PC-3 (cell line): ENCODE measurements around the gene KRI1. TPM values are rescaled to one million over a fixed set of nuclear protein-coding genes. Genes with fewer than 3 reads are reported as not detected.

Experiments used
- ATAC-seq: fragments of 200-7000 bp; cut with Tn5 transposase; 2 replicates; pipeline ENCODE4 v1.9.1; 2020; ENCODE audit warnings: mild to moderate bottlenecking, moderate library complexity
- BruUV-seq: library from RNA; stranded (reverse); fragments of 400-500 nt; replicated peaks from 2 replicates; lab custom pipeline; 2021; lab: Mats Ljungman, UMichigan
- CTCF ChIA-PET: fragments of 300-600 bp; sonication (Branson Sonifier 250); formaldehyde crosslinking; loops from one replicate; lab custom pipeline; 2022; ENCODE audit warnings: antibody characterized with exemption; lab: Charles Lee
- POLR2A ChIA-PET: fragments of 300-600 bp; sonication (Branson Sonifier 250); formaldehyde crosslinking; loops from one replicate; lab custom pipeline; 2022; ENCODE audit warnings: antibody characterized with exemption; ENCODE audit not compliant: unreplicated experiment; lab: Charles Lee
- DNase-seq: peaks from one replicate; pipeline ENCODE4 v3.0.0-alpha.2; 2015
- H2AFZ ChIP-seq: fragments of 300-600 bp; sonication (generic); 2 replicates; pipeline ENCODE4 v1.6.0; 2016; ENCODE audit warnings: antibody characterized with exemption, low read length
- H3F3A ChIP-seq: fragments of 300-600 bp; sonication (generic); one replicate; pipeline ENCODE4 v1.6.0; 2017; ENCODE audit warnings: antibody characterized with exemption, low read length, control low read depth, mild to moderate bottlenecking; ENCODE audit not compliant: unreplicated experiment
- H3K27ac ChIP-seq: fragments of 300-600 bp; sonication (generic); 2 replicates; pipeline ENCODE4 v1.5.1; 2016; ENCODE audit warnings: mild to moderate bottlenecking, low read length
- H3K27me3 ChIP-seq: fragments of 300-600 bp; sonication (generic); 2 replicates; pipeline ENCODE4 v1.6.1; 2016; ENCODE audit warnings: low read length, mixed read lengths
- H3K36me3 ChIP-seq: fragments of 300-600 bp; sonication (generic); 2 replicates; pipeline ENCODE4 v1.6.1; 2016; ENCODE audit warnings: low read depth, mixed run types, low read length, mixed read lengths
- H3K4me1 ChIP-seq: fragments of 300-600 bp; sonication (generic); 2 replicates; pipeline ENCODE4 v1.5.1; 2016; ENCODE audit warnings: low read length; ENCODE audit not compliant: insufficient read depth
- H3K4me2 ChIP-seq: fragments of 300-600 bp; sonication (generic); 2 replicates; pipeline ENCODE4 v1.6.0; 2016; ENCODE audit warnings: low read length
- H3K4me3 ChIP-seq: fragments of 300-600 bp; sonication (generic); 2 replicates; pipeline ENCODE4 v1.5.1; 2016; ENCODE audit warnings: mild to moderate bottlenecking, low read length, mixed read lengths
- H3K79me2 ChIP-seq: fragments of 300-600 bp; sonication (generic); 2 replicates; pipeline ENCODE4 v1.6.1; 2017; ENCODE audit warnings: low read length, mixed read lengths
- H3K9ac ChIP-seq: fragments of 300-600 bp; sonication (generic); 2 replicates; pipeline ENCODE4 v1.6.0; 2016; ENCODE audit warnings: mild to moderate bottlenecking, low read length
- H3K9me2 ChIP-seq: fragments of 300-600 bp; sonication (generic); replicated peaks from 2 replicates; pipeline ENCODE4 v1.6.1; 2016; ENCODE audit warnings: mixed run types, low read length, mixed read lengths
- H3K9me3 ChIP-seq: fragments of 300-600 bp; sonication (generic); 2 replicates; pipeline ENCODE4 v1.6.1; 2016; ENCODE audit warnings: low read length, mixed read lengths
- H4K20me1 ChIP-seq: fragments of 300-600 bp; sonication (generic); 2 replicates; pipeline ENCODE4 v1.6.1; 2016; ENCODE audit warnings: low read length, mixed read lengths
- EZH2 ChIP-seq: fragments of 300-600 bp; sonication (generic); IDR thresholded peaks from one replicate; pipeline ENCODE4 v1.6.1; 2017; ENCODE audit warnings: antibody characterized with exemption, mild to moderate bottlenecking, low read length; ENCODE audit not compliant: unreplicated experiment
- EZH2phosphoT487 ChIP-seq: fragments of 300-600 bp; sonication (generic); IDR thresholded peaks from 2 replicates; pipeline ENCODE4 v1.6.1; 2018; ENCODE audit warnings: mild to moderate bottlenecking, antibody characterized with exemption, low read length, borderline replicate concordance
- intact Hi-C: fragments of 100-400 bp; cut with micrococcal nuclease; formaldehyde crosslinking; loops from 2 replicates; pipeline ENCODE4 v1.9.0; 2023
- total RNA-seq: library from RNA; depleted of rRNA; stranded (reverse); fragments of >200 nt; gene quantifications from 2 replicates; pipeline ENCODE4 v1.2.3, GENCODE V29; 2014
- TF ChIP-seq, protein P1 (sequence below): fragments of 300-600 bp; sonication (generic); conservative IDR thresholded peaks from 2 replicates; pipeline ENCODE4 v1.5.1; 2017; ENCODE audit warnings: antibody characterized with exemption, low read depth, mild to moderate bottlenecking, low read length

The KRI1 gene
- total RNA-seq, 1 experiment from 2014 or later: 72.6 TPM

DNA sequence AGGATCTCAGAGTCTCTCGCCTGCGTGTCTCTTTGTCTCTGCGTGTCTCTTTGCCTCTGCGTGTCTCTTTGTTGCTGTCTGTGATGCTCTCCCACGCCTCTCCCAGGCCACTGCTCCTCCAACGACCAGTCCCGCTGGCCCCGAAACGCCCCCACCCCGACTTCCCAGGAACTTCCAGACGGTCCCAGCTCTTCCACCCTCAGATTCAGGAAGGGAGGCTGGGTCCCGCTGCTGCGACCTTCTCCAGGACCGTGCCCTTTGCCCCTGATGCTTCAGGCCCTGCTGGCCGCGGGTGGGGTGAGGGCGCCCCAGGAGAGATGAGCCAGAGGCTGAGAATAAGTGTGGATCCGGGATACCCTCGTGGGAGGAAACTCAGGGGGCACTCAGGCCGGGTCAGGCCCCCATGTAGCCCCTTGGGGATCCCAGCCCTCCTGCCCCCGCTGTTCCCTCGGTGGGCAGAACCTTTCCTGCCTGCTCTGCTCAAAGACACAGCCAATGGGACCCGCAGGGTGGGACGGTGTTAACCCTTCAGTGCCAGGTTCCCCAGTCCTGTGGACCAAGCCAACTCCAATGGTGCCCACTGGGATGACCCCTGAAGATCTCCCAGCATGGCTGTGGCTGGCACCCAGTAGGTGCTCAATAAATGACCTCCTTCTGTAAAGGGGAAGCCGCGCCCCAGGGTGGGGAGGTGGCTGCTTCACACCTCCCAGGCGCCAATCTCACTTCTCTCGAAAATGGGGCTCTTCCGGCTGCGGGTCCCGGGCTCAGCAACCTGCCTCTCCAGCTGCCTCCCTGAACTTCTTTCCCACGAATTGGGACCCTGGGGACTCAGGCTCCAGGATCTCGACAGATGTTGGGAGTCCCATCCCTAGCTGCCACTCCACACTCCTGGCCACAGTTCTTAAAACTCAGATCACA is 47.1 kb downstream of the KRI1 start:
- ChIA-PET POLR2A (interaction anchor here (0.6 kb wide), 1 partner anchor 9 kb away, joined by 5 read pairs; no protein-coding TSS in a partner anchor), CTCF (no interaction called here)
- H3K4me2 ChIP-seq: peak overlapping the region; percentile 90
- peak overlapping the region; percentile 85 for H2AFZ ChIP-seq
- ATAC-seq (no peak), DNase-seq (no peak)
- BruUV-seq: no TSS peak
- intact Hi-C loops: no loop called here
- no peak overlapping the region for H3K9ac ChIP-seq
- no peaks in the 10 kb centered on the region for H3F3A ChIP-seq
- TF ChIP-seq, protein P1, sequence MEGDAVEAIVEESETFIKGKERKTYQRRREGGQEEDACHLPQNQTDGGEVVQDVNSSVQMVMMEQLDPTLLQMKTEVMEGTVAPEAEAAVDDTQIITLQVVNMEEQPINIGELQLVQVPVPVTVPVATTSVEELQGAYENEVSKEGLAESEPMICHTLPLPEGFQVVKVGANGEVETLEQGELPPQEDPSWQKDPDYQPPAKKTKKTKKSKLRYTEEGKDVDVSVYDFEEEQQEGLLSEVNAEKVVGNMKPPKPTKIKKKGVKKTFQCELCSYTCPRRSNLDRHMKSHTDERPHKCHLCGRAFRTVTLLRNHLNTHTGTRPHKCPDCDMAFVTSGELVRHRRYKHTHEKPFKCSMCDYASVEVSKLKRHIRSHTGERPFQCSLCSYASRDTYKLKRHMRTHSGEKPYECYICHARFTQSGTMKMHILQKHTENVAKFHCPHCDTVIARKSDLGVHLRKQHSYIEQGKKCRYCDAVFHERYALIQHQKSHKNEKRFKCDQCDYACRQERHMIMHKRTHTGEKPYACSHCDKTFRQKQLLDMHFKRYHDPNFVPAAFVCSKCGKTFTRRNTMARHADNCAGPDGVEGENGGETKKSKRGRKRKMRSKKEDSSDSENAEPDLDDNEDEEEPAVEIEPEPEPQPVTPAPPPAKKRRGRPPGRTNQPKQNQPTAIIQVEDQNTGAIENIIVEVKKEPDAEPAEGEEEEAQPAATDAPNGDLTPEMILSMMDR: no peak
- TF ChIP-seq EZH2phosphoT487 (no peak), EZH2 (no peak)
- peak overlapping the region; percentile 68; the same call in 1 of the 2 replicates for H3K4me3 ChIP-seq
- H3K36me3 ChIP-seq: no peaks in the 10 kb centered on the region
- no peaks in the 10 kb centered on the region for H3K79me2 ChIP-seq
- no peak overlapping the region for H3K27ac ChIP-seq
- H3K4me1 ChIP-seq: peaks cover 13% of the 10 kb centered on the region; the same call in 1 of the 2 replicates
- H3K27me3 ChIP-seq: no peaks in the 10 kb centered on the region
- H3K9me2 ChIP-seq: no peaks in the 10 kb centered on the region
- H4K20me1 ChIP-seq: no peaks in the 10 kb centered on the region
- H3K9me3 ChIP-seq: no peaks in the 10 kb centered on the region

DNA sequence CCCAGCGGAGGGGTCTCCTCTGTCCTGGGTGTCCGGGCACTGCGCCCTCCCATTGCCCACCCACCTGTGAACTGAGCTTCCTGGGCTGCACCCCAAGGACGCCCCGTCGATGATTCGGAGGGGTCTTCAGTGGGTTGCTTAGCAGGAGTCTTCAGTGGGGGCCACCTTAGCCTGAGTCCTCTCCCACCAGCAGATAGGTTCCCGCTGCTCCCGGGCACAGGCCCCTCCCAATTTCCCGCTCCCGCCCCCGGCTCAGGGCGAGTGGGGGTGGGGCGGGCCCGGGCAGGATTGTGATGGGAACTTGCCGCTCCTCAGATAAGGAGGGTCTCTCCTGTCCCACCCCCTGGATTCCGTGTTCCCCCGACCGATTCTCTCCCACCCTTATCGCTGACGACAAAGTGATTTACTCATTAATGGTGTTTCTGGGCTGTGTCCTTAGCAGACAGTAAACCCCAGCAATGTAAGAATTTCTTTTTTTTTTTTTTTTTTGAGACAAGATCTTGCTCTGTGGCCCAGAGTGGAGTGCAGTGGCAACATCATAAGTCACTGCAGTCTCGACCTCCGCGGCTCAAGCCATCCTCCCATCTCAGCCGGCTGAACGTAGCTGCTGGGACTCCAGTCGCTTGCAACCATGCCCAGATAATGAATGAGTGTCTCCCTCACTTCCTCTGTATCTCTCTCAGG is 47.9 kb downstream of the KRI1 start:
- ChIA-PET POLR2A (interaction anchor here (0.6 kb wide), 1 partner anchor 8 kb away, joined by 5 read pairs; no protein-coding TSS in a partner anchor), CTCF (no interaction called here)
- H3K4me1 ChIP-seq: peaks cover 13% of the 10 kb centered on the region; the same call in 1 of the 2 replicates
- H3K79me2 ChIP-seq: no peaks in the 10 kb centered on the region
- H2AFZ ChIP-seq: peak overlapping the region; percentile 85
- H3K27ac ChIP-seq: no peak overlapping the region
- no peaks in the 10 kb centered on the region for H3K9me2 ChIP-seq
- no peaks in the 10 kb centered on the region for H3K9me3 ChIP-seq
- TF ChIP-seq, protein P1: no peak
- TF ChIP-seq EZH2 (no peak), EZH2phosphoT487 (no peak)
- H3K9ac ChIP-seq: no peak overlapping the region
- peak overlapping the region; percentile 68 for H3K4me3 ChIP-seq
- peak; percentile 41 for DNase-seq
- H3F3A ChIP-seq: no peaks in the 10 kb centered on the region
- H4K20me1 ChIP-seq: no peaks in the 10 kb centered on the region
- intact Hi-C loops: no loop called here
- ATAC-seq: peak; percentile 58
- H3K36me3 ChIP-seq: no peaks in the 10 kb centered on the region
- BruUV-seq: no TSS peak
- peak overlapping the region; percentile 90 for H3K4me2 ChIP-seq
- no peaks in the 10 kb centered on the region for H3K27me3 ChIP-seq
